Stimulated activated CD8-positive, alpha-beta memory T cell treated with anti-CD3 and anti-CD28 coated beads, Interleukin-7, amount 100 ng/mL, for 24 hours (primary cell): ENCODE data around the gene KRTAP4-12.
"Not testable (repeated sequence)": the region's sequence is repeated elsewhere in the genome, so short reads cannot be mapped to it uniquely, and the experiment has no call there.

Source experiments
- DNase-seq: peaks from one replicate; pipeline ENCODE4 v3.0.0-alpha.2; 2020; ENCODE audit warnings: low read depth

KRTAP4-12 gene

DNA sequence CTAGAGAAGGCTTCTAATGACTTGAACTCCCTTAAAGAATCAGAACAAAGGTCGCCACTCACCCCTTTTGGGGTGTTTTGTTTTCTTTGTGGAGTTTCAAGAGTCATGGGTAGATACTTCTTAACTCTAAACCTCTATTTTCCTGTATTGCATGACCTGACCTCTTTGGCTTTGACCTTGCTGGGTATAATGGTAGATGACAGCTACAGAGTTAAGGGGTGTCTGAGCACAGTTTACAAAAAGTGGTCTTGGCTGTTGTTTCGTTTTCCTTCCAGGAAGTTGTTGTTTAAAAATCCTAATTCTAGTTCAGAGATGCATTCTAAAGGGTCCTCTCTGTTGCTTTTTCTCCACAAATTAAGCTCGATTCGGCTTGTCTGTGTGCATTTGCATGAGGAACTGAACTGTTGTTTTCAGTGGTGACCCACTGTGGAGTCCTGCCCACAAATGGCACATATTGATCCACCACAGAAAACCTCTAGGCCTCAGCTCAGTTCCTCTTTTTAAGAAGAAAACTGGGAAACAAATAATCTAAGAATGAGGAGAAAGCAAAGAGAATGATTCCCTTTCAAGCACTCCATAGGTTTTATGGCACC, 35.1 kb downstream of the KRTAP4-12 start:
- not testable (repeated sequence) for DNase-seq

DNA sequence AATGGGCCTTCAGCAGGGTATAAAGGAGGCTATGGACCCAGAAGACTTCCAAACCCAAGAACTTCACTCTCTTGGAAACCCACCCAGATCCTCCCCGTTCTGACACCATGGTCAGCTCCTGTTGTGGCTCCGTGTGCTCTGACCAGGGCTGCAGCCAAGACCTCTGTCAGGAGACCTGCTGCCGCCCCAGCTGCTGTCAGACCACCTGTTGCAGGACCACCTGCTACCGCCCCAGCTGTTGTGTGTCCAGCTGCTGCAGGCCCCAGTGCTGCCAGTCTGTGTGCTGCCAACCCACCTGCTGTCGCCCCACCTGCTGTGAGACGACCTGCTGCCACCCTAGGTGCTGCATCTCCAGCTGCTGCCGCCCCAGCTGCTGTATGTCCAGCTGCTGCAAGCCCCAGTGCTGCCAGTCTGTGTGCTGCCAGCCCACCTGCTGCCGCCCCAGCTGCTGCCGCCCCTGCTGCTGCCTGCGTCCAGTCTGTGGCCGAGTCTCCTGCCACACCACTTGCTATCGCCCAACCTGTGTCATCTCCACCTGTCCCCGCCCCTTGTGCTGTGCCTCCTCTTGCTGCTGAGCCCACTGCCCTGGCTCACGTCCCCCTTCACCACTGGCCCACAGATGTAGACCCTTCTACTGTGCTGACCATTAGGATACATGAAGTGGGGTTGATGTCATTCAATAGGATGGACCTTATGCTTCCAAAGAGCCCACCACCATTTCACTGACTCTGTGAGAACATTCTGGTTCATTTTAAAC, 39.7 kb downstream of the KRTAP4-12 start, which contains the start of gene KRTAP4-7:
Gene KRTAP4-7, plus strand, starts transcription at position 51 of the 757 bp plus-strand sequence. Its CDS starts 57 bp downstream, at position 108.
- not testable (repeated sequence) for DNase-seq

DNA sequence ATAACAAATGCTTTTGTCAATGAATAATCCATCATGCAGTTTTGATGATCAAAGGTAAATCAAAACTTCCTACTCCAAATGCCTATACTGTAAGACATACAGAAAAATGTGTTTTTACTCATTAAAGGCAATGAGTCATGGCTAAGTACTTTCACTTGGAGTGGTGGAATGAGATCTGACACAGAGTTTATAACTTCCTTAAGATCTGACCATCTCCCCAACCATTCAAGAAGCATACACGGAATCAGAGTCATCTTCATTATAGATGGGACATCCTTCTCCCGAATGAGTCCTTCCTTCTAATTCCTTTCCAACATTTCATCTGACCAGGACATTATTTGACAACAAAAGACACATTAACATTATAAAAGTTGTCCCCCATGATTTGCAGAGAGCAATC, 40.6 kb downstream of the KRTAP4-12 start:
- not testable (repeated sequence) for DNase-seq

DNA sequence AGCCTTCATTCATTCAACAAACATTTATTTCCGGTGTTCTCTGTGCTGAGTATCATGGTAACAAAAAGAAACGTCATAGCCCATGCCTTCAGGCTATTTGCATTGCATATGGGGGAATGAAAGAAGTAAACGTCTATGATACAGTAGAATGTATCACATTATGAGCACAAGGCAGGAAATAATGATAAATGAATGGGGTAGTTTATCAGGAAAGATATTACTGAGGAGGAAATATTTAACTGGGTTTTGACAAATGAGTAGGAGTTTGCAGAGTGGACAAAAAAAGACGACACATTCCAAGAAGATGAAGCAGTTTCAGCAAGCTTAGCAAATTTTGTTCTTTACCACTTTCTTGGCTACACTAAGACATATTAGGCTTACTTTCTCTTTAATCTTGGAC, 41.4 kb downstream of the KRTAP4-12 start:
- no peak for DNase-seq

DNA sequence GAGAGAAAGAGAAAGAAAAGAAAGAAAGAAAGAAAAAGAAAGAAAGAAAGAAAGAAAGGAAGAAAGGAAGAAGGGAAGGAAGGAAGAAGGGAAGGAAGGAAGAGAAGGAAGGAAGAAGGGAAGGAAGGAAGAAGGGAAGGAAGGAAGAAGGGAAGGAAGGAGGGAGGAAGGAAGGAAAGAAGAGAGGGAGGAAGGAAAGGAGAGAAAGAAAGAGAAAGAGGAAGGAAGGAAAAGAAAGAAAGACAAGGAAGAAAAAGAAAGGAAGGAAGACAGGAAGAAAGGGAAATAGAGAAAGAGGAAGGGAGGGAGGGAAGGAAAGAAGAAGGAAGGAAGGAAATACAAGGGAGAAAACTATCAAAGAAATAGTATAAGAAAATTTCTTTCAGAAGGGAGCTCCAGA, 47.2 kb downstream of the KRTAP4-12 start:
- DNase-seq, result no peak

DNA sequence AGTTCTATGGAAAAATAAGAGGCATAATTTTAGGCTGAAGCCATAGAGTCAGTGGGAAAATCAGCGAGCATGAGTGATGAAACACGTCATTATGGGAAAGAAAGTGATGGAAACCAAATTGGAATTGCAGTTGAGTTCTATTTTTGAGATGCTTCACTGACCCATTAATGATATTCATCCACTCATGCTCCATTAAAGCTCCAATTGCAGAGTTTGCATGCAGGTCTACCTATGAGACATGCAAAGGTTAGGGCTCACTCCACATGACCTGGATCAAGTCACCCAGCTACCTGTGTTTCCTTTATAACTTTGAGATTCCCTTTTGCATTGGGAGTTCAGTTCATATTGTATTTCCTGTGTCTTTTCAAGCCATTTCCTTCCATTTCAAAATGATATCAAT, 50.3 kb downstream of the KRTAP4-12 start:
- DNase-seq, result no peak
